GM10266 (cell line): ENCODE results near the gene AK1.

Source experiments
- DNase-seq: peaks from one replicate; pipeline ENCODE4 v3.0.0; 2012; ENCODE audit errors: extremely low spot score
- CTCF ChIP-seq: IDR thresholded peaks from 2 replicates; pipeline ENCODE4 v1.5.1; 2012; ENCODE audit warnings: mild to moderate bottlenecking, low read depth; ENCODE audit not compliant: control insufficient read depth, insufficient read depth; ENCODE audit errors: missing control alignments

The AK1 gene

GRCh38 chr9:127892831-127893230 lies 15.4 kb upstream of the AK1 start:
- no peak for DNase-seq
- no peak for TF ChIP-seq CTCF

GRCh38 chr9:127890053-127890452 lies 12.6 kb upstream of the AK1 start:
- DNase-seq: no peak
- TF ChIP-seq CTCF: no peak

GRCh38 chr9:127887792-127888191 lies 10.3 kb upstream of the AK1 start:
- DNase-seq: no peak
- peak; percentile 21 for TF ChIP-seq CTCF

GRCh38 chr9:127886401-127886972 lies 9.0 kb upstream of the AK1 start:
- DNase-seq: no peak
- no peak for TF ChIP-seq CTCF

- no peak for TF ChIP-seq CTCF
Measured at GRCh38 chr9:127885508-127886281, 8.2 kb upstream of the AK1 start.

GRCh38 chr9:127884976-127885490 lies 7.6 kb upstream of the AK1 start:
- no peak for TF ChIP-seq CTCF
- peak; percentile 30 for DNase-seq

More at GRCh38 chr9:127885508-127886281, 8.2 kb upstream of the AK1 start:
- no peak for DNase-seq

GRCh38 chr9:127884427-127884911 lies 7.0 kb upstream of the AK1 start:
- DNase-seq: no peak
- no peak for TF ChIP-seq CTCF
